NOMO-1 treated with DMSO at 0.1 percent for 48 hours (cell line): ENCODE results near the gene PTEN.

ENCODE experiments used
- DNase-seq: peaks from one replicate; lab custom pipeline; 2025; ENCODE audit not compliant: unreplicated experiment; lab: John Stamatoyannopoulos, UW

The PTEN gene

GRCh38 chr10:87915989-87916388 is 52.6 kb downstream of the PTEN start:
- DNase-seq: no peak

DNA sequence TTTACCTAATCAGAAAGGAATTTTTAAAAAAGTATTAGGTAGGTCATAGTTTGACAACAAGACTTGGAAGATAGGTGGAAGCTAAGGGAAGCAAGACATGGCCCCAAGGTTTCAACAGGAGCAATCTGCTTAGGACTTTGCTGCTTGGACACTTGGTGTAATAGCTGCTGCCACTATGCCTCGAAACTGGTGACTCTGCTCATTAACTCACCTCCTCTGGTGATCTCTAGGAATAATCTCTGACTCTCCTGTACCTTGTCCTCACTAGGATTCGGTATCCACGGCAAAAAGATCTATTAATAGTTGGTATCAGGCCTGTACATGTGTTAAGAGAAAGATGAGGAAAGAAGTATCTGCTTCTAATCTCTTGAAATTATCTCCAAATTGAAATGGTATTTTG is 53.1 kb downstream of the PTEN start:
- no peak for DNase-seq

DNA sequence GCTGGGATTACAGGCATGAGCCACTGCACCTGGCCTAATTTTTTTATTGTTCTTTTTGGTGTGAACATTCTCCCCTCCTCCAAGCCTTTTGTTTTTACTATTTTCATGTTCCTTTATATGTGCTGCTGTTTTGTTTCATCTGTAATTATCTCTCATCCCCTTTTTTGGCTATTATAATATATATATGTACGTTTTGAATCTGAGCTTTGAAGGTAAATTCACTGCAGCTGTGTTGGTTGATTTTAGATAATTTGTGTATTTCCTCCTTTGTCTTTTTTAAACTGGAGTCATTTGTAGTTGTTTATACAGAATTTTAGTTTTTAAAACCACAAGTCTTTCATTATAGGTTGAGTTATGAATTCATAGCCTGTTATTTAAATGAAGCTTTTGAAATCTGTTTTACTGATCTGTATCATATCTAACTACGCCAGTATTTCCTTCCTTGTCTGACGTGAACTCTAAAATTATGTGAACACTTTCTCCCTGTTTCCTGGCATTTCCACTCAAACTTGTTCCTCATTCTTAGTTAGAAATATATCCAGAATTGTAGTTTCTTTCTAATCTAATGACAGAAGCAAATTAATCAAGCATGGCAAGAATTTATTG is 54.9 kb downstream of the PTEN start:
- no peak for DNase-seq

DNA sequence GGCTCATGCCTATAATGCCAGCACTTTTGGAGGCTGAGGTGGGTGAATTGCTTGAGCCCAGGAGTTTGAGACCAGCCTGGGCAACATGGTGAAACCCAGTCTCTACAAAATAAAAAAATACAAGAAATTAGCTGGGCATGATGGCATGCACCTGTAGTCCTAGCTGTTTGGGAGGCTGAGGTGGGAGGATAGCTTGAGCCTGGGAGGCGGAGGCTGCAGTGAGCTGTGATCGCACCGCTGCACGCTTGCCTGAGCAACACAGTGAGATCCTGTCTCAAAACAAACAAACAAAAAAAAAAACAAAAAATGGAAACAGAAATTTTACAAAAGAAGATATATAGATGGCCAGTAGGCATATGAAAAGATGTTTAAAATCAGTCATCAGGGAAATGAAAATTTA is 57.1 kb downstream of the PTEN start:
- DNase-seq: no peak

DNA sequence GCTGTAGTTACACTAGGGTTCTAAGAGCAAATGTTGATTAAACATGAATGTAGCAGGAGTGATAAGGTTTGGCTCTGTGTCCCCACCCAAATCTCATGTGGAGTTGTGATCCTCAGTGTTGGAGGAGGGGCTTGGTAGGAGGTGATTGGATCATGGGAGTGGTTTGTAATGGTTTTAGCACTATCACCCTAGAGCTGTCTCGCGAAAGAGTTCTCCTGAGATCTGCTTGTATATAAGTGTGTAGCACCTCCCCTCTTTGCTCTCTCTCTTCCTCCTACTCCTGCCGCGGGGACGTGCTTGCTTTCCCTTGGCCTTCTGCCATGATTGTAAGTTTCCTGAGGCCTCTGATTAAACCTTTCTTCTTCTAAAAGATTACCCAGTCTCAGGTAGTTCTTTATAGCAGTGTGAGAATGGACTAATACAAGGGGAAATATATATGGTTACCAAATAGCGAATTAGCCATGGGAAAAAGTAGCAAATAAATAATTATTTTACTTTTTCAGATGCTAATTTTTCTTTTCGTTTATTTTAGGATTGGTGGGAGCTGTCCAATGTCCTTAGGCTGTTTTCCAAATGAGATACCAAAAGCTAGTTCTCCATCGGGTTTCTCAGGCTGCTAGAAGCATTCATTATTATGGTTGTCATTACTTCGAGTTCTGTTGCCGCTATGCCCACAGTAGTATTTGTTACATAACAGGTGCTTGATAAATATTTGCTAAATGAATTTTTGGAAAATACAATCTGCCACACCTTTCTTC is 58.7 kb downstream of the PTEN start:
- DNase-seq: no peak

DNA sequence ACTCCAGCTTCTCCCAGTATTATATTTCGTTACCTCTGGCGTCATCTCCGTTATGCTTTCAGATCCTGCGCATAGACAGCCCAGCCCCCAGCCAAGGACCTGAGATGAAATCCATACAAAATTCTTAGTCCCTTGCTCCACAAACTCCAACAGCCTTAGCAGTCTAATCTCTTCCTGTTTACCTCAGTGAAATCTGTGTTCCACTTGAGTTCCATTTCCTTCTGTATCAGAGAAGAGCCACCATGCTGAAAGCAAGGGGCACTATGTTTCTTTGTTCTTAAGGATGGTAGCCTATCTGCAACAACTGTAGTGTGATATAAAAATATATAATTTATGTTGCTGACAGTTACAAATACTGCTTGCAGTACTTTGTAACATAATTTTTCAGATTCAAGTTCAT is 59.8 kb downstream of the PTEN start:
- DNase-seq: no peak

DNA sequence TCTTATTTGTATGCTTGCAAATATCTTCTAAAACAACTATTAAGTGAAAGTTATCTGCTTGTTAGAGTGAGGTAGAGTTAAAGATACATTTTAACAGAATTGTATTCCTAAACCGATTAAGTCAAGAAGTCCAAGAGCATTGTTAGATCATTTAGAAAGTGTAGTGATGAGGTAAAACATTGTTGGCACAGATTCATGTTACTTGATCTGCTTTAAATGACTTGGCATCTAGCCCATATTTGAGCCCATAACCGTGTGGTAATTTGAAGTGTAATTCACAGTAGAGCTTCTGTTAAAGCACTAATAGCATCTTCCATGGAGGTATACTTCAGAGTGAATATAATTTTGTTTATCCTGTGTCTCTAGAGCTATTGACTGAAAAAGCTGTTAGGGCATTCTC is 62.1 kb downstream of the PTEN start:
- no peak for DNase-seq

GRCh38 chr10:87927091-87927490 is 63.7 kb downstream of the PTEN start:
- no peak for DNase-seq

DNA sequence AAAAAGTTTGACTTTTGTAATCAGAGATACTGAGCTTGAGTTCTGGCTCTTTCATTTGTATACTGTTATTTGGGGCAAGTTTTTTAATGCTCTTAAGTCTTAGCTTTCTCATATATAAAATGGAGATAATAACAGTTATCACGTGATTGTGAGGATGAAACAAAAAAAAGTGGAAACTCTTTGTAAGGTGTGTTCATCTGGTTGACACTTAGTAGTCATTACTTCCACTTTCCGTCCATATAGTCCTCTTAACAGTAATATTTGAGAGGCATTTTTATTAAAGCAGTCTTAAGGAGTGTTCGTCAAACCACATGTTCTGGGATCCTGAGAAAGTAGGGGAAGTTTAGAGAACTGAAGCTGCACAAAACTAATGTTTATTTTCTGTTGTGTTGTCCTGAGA is 65.6 kb downstream of the PTEN start:
- no peak for DNase-seq

GRCh38 chr10:87930141-87930540 is 66.7 kb downstream of the PTEN start:
- no peak for DNase-seq

- no peak for DNase-seq
Observed at GRCh38 chr10:87930934-87931835, 67.8 kb downstream of the PTEN start.

GRCh38 chr10:87931836-87932230 is 68.4 kb downstream of the PTEN start:
- DNase-seq: no peak

DNA sequence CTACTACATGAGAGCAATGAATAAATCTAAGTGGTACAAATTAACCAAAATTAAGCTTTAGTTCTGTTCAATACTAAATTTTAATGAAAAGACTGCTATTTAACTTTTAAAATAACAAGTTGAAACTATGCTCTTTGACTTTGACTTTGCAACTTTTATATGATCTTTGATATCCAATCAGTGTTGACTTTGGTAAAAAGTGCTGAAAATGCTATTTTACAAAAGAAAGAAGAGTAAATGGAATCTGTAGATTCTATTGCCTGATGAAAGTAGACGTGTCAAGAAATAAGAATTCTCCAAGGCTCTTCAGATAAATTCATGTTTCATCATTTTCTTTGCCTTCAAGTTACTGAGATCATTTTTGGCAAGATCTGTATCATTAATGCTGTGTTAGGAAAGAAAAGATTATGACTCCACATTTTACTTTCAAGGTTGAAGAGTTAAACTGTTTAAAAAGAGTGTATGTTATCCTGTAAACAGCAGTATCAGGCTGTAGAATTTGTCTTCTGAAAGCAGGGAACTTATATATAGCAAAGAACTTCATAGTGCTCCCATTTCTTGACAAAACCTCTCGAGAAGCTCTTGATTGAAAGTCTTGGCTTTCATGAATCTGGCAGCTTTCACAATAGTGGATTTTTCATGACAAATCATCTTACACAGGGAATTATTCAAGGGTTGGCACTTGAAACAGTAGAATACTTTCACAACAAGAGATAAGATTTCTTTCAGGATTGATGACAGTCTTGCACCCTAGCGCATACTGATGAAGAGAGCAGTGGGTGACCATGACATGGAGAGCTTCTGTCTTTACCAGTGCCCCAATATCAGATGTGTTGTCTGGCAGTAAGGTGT is 72.1 kb downstream of the PTEN start:
- no peak for DNase-seq

DNA sequence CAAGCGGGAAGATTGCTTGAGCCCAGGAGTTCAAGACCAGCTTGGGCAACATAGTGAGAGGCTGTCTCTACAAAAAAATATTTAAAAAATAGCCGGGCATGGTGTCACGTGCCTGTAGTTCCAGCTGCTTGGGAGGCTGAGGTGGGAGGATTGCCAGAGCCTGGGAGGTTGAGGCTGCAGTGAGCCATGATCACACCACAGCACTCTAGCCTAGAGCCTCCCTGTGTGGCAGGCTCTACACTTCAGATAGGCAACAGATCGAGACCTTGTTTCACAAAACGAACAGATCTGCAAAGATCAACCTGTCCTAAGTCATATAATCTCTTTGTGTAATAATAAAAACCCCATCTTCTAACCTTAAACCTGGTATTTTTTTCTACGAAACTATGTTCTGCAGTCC is 76.8 kb downstream of the PTEN start:
- DNase-seq: no peak

DNA sequence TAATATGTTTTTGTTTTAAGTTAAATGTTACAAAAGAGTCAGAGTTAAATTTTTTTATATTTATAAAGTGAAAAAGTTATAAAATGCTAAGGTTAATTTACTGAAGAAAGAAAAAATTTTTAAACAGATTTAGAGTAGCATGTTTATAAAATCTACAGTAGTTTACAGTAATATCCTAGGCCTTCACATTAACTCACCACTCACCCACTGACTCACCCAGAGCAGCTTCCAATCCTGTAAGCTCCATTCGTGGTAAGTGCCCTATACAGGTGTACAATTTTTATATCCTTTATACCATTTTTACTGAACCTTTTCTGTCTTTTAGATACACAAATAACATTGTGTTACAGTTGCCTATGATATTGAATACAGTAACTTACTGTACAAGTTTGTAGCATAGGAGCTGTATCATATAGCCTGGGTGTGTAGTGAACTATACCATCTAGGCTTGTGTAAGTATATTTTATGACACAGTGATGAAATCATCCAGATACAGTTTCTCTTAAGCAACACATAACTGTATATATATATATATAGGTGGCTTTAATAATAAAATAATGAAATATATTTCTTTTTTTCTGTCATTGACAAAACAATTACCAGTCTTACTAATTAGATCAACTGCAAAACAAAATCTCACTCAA is 79.6 kb downstream of the PTEN start:
- peak; percentile 16 for DNase-seq

DNA sequence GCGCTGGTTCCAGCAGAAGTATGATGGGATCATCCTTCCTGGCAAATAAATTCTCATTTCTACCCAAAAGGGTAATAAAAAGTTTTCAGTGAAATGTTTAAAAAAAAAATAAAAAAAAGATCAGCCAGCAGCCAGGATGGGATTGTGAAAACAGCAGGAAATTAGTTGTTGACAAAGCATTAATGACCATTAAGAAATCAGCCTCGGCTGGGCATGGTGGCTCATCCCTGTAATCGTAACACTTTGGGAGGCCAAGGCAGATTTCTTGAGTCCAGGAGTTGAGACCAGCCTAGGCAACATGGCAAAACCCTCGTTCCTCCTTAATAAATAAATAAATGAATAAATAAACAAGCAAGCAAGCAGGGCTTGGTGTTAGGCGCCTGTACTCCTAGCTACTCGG is 82.6 kb downstream of the PTEN start:
- no peak for DNase-seq

DNA sequence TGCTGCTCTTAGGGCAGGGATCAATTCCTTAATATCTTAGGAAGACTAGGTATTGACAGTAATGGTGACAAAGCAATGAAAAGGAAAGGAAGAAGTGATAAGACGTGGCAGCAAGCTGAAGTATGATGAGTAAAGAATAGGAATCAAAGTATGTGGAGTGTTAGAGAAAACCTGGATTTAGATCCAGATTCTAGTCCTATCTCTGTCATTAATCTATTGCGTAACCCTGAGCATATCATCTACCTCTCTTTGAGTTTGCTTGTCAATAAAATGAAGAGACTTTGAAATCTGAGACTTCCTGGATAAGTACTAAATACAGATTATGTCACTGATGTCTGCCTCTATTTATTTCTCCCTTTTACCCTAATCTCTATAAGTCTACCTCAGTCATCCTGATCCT is 89.2 kb downstream of the PTEN start:
- no peak for DNase-seq

DNA sequence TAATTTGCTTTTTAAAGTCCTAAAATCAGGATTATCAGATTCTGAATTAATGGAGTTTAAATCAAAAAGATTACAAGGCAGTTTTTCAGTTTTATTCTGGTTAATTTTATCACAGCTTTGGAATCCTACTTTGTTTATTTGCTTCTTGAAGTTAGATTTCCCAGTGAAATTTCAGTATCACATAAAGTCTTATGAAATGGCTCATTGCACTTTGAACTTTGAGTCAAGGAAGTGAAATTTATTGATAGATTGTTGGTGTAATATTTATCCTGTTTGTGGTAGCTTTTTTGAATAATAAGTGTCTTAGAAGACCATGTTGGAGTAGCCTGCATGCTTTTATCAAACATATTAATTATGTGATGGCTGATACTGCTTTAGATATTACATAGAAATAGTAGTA is 92.6 kb downstream of the PTEN start:
- no peak for DNase-seq

- no peak for DNase-seq
Observed at GRCh38 chr10:87957702-87958101, 94.3 kb downstream of the PTEN start.

DNA sequence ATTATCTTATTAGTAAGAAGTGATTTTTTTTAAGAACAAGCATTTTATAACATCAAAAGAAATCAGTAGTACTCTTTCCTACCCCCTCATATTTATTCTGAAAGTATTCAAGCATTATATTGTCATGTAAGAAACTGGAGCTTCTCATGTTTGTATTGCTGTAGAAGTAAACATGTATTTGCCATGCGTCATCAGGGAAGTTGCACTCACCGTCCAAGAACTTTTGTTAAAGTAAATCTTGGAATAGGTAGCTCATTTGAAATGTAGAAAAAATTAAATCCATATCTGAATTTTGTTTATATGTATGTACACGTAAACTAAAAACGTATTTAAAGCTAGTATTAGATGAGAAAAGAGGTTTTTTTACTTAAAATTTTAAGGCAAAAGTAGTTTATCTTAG is 96.8 kb downstream of the PTEN start:
- DNase-seq: no peak

DNA sequence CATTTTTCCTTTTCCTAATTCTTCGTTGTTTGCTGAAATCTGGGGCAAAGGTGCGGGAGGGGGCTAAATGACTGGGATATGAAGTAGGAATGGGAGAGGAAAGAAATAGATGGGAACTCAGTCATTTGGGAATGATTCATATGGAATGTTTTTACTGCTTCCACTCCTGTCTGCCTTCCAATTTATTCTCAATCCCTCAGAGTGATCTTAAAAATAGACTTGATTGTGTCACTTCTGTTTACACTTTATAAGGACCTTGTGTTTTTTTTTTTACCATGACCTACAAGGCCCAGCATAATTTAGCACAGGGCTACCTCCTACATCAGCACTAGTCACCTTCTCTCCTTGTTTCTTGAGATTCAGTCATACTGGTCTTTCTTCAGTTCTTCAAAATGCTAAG is 97.9 kb downstream of the PTEN start:
- DNase-seq: no peak
